SK-N-SH (cell line): ENCODE results near the gene LIPE. TPM values are rescaled to one million over a fixed set of nuclear protein-coding genes. Genes with fewer than 3 reads are reported as not detected.

Experiments used
- CTCF ChIA-PET: fragments of 300-600, 350-600 bp; formaldehyde crosslinking; extraction: SDS; loops from one replicate; lab custom pipeline; 2021; lab: Yijun Ruan, JAX
- POLR2A ChIA-PET: fragments of 350-600 bp; sonication (Branson Sonifier 250); formaldehyde crosslinking; extraction: SDS; loops from one replicate; lab custom pipeline; 2020; ENCODE audit warnings: antibody characterized with exemption, inconsistent platforms; lab: Yijun Ruan, JAX
- DNase-seq: peaks from one replicate; pipeline ENCODE4 v3.0.0; 2012
- H2AFZ ChIP-seq: fragments of 200-600 bp; sonication (generic); 2 replicates; pipeline ENCODE4 v1.8.1; 2016; ENCODE audit warnings: antibody characterized with exemption, mild to moderate bottlenecking, low read depth
- H3F3A ChIP-seq: fragments of 200-600 bp; sonication (generic); replicated peaks from 2 replicates; pipeline ENCODE3; 2016; ENCODE audit warnings: antibody characterized with exemption, mild to moderate bottlenecking; ENCODE audit not compliant: insufficient read depth
- H3K27ac ChIP-seq, 2 experiments: fragments of 200-500 bp in 1 of 2; fragments of 200-600 bp in 1 of 2; sonication (Bioruptor generic) in 1 of 2; sonication (generic), shearing (Covaris generic) in 1 of 2; 2 replicates each; pipeline versions ENCODE4 v1.5.1 to v1.6.1; 2014 to 2016; ENCODE audit warnings: low read depth in 2 of 2, inconsistent platforms in 1 of 2, low read length in 1 of 2, mild to moderate bottlenecking in 1 of 2, mixed read lengths in 1 of 2
- H3K27me3 ChIP-seq: fragments of 200-600 bp; sonication (generic), shearing (Covaris generic); 2 replicates; pipeline ENCODE4 v1.6.1; 2016; ENCODE audit warnings: mixed run types; ENCODE audit not compliant: insufficient read depth
- H3K36me3 ChIP-seq, 2 experiments: fragments of 200-500 bp in 1 of 2; fragments of 200-600 bp in 1 of 2; sonication (Bioruptor generic) in 1 of 2; sonication (generic) in 1 of 2; replicated peaks in 1 of 2; 2 replicates each; pipeline versions ENCODE3 to v1.5.1; 2014 to 2016; ENCODE audit warnings: low read length in 1 of 2, mild to moderate bottlenecking in 1 of 2; ENCODE audit not compliant: insufficient read depth in 2 of 2, control insufficient read depth in 1 of 2
- H3K4me1 ChIP-seq, 2 experiments: fragments of 200-500 bp in 1 of 2; fragments of 200-600 bp in 1 of 2; sonication (Bioruptor generic) in 1 of 2; sonication (generic), shearing (Covaris generic) in 1 of 2; 2 replicates each; pipeline versions ENCODE4 v1.5.1 to v1.6.1; 2014 to 2016; ENCODE audit warnings: low read depth in 1 of 2, low read length in 1 of 2, mixed run types in 1 of 2; ENCODE audit not compliant: insufficient read depth in 2 of 2, control insufficient read depth in 1 of 2
- H3K4me2 ChIP-seq: fragments of 200-600 bp; sonication (generic), shearing (Covaris generic); 2 replicates; pipeline ENCODE4 v1.6.1; 2017; ENCODE audit warnings: mixed run types
- H3K4me3 ChIP-seq, 2 experiments: fragments of 200-500 bp in 1 of 2; fragments of 200-600 bp in 1 of 2; sonication (Bioruptor generic) in 1 of 2; sonication (generic), shearing (Covaris generic) in 1 of 2; 2 replicates each; pipeline versions ENCODE4 v1.5.1 to v1.8.1; 2014 to 2016; ENCODE audit warnings: low read depth in 2 of 2, inconsistent platforms in 1 of 2, low read length in 1 of 2, mild to moderate bottlenecking in 1 of 2, mixed read lengths in 1 of 2, moderate library complexity in 1 of 2
- H3K79me2 ChIP-seq: fragments of 200-600 bp; sonication (generic); 2 replicates; pipeline ENCODE4 v1.8.1; 2017; ENCODE audit warnings: mild to moderate bottlenecking; ENCODE audit not compliant: insufficient read depth
- H3K9ac ChIP-seq: fragments of 200-600 bp; sonication (generic); 2 replicates; pipeline ENCODE4 v1.6.1; 2017; ENCODE audit warnings: mixed run types
- H3K9me2 ChIP-seq: fragments of 200-600 bp; sonication (generic); 2 replicates; pipeline ENCODE4 v1.6.1; 2017; ENCODE audit warnings: mixed run types
- H3K9me3 ChIP-seq: fragments of 200-600 bp; sonication (generic); 2 replicates; pipeline ENCODE4 v1.6.1; 2017; ENCODE audit warnings: mixed run types, mild to moderate bottlenecking, moderate library complexity
- H4K20me1 ChIP-seq: fragments of 200-600 bp; sonication (generic); 2 replicates; pipeline ENCODE4 v1.6.1; 2017; ENCODE audit warnings: mild to moderate bottlenecking, mixed run types; ENCODE audit not compliant: insufficient read depth
- FOXJ3 ChIP-seq: sonication (generic); formaldehyde crosslinking; IDR thresholded peaks from 2 replicates; pipeline ENCODE4 v1.5.1; 2020; ENCODE audit warnings: mild to moderate bottlenecking, missing genetic modification reagents
- FOXM1 ChIP-seq: IDR thresholded peaks from 2 replicates; pipeline ENCODE4 v1.4.0; 2012; ENCODE audit warnings: low read depth, mild to moderate bottlenecking
- JUND ChIP-seq: IDR thresholded peaks from 2 replicates; pipeline ENCODE4 v1.4.0; 2012
- MXI1 ChIP-seq: IDR thresholded peaks from 2 replicates; pipeline ENCODE4 v1.6.1; 2012; ENCODE audit warnings: mild to moderate bottlenecking, low read depth, low read length, improper control_type of control experiment
- NFIC ChIP-seq: IDR thresholded peaks from 2 replicates; pipeline ENCODE4 v1.4.0; 2012; ENCODE audit warnings: borderline replicate concordance
- RAD21 ChIP-seq: IDR thresholded peaks from 2 replicates; pipeline ENCODE4 v1.6.1; 2012; ENCODE audit warnings: mild to moderate bottlenecking, low read length
- RFX5 ChIP-seq: IDR thresholded peaks from 2 replicates; pipeline ENCODE4 v1.6.1; 2012; ENCODE audit warnings: mild to moderate bottlenecking, improper control_type of control experiment, low read length
- TEAD4 ChIP-seq: IDR thresholded peaks from 2 replicates; pipeline ENCODE4 v1.4.0; 2012; ENCODE audit warnings: mild to moderate bottlenecking, borderline replicate concordance; ENCODE audit not compliant: insufficient read depth
- YY1 ChIP-seq: IDR thresholded peaks from 2 replicates; pipeline ENCODE4 v1.4.0; 2012; ENCODE audit warnings: low read depth, mild to moderate bottlenecking
- WGBS: methylation state at CpG from one replicate; pipeline ENCODE4 v1.1.6; 2017; ENCODE audit warnings: low lambda C conversion rate; 5-methylcytosine and 5-hydroxymethylcytosine counted together
- polyA plus RNA-seq, 3 experiments: library from polyadenylated mRNA; depleted of rRNA; stranded (reverse); fragments of >200 nt; gene quantifications; 2 replicates each; pipeline ENCODE4 v1.2.3, GENCODE V29; 2012
- TF ChIP-seq, protein P1 (sequence below): fragments of 200-600 bp; sonication (generic); IDR thresholded peaks from 2 replicates; pipeline ENCODE4 v1.6.1; 2017; ENCODE audit warnings: antibody characterized with exemption, mild to moderate bottlenecking, moderate library complexity
- TF ChIP-seq, protein P2 (sequence below): fragments of 150-350 bp; IDR thresholded peaks from 2 replicates; pipeline ENCODE4 v1.6.1; 2017; ENCODE audit warnings: antibody characterized with exemption, low read length, low read depth, borderline replicate concordance
- TF ChIP-seq, protein P3 (sequence below): IDR thresholded peaks from 2 replicates; pipeline ENCODE4 v1.4.0; 2012; ENCODE audit warnings: low read depth, borderline replicate concordance

The LIPE gene
- polyA plus RNA-seq, 1 of the 3 experiments (the other 2 are of a cell fraction): 4.4 TPM

DNA sequence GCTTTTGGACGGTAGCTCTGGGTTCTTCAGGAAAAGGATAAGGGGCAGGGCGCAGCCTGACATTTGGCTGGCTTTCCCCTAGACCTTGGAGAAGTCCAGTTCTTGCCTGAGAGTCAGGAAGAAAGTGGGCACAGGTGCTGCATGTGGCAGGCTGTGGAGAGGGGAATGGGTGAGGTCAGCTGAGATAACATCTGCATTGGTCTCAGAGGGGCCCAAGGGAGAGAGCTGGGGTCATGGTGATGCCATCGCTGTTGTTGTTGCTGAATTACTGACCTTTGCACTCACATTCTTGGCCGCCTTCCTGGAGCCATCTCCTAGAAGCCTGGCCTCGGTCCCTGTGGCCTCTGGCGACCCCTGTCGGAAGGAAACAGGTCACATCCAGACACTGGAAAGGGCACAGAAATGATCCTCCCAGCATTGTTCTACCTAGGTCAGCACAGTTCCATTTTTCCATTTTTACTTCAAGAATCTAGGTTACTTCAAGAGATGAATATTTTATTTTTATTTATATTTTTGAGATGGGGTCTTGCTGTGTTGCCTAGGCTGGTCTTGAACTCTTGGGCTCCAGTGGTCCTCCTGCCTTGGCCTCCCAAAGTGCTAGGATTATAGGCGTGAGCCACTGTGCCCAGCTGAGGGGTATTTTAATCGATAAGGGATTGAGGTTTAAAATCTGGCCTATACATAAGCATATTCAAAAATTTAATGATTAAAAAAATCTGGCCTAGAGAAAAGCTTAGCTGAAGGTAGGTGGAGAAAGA lies 6.5 kb upstream of the LIPE start:
- Histone ChIP-seq H2AFZ (no peak overlapping the region), H3K4me3 (peak overlapping the region in 1 of 2 experiments; percentile 44; a peak in 1 of 4 replicates), H3K79me2 (no peaks in the 10 kb centered on the region), H3K9ac (no peak overlapping the region), H3K9me2 (no peaks in the 10 kb centered on the region), H3F3A (no peaks in the 10 kb centered on the region), H3K4me2 (no peak overlapping the region)
- DNase-seq: no peak
- TF ChIP-seq RAD21: peak; percentile 37
- TF ChIP-seq, protein P1, sequence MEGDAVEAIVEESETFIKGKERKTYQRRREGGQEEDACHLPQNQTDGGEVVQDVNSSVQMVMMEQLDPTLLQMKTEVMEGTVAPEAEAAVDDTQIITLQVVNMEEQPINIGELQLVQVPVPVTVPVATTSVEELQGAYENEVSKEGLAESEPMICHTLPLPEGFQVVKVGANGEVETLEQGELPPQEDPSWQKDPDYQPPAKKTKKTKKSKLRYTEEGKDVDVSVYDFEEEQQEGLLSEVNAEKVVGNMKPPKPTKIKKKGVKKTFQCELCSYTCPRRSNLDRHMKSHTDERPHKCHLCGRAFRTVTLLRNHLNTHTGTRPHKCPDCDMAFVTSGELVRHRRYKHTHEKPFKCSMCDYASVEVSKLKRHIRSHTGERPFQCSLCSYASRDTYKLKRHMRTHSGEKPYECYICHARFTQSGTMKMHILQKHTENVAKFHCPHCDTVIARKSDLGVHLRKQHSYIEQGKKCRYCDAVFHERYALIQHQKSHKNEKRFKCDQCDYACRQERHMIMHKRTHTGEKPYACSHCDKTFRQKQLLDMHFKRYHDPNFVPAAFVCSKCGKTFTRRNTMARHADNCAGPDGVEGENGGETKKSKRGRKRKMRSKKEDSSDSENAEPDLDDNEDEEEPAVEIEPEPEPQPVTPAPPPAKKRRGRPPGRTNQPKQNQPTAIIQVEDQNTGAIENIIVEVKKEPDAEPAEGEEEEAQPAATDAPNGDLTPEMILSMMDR: peak; percentile 49
- no peak for TF ChIP-seq TEAD4
- TF ChIP-seq, all 33 proteins: peak for 2
- Histone ChIP-seq H3K36me3 (no peaks in the 10 kb centered on the region), H3K4me1 (no peaks in the 10 kb centered on the region; a peak in 1 of 4 replicates), H4K20me1 (no peaks in the 10 kb centered on the region), H3K9me3 (no peaks in the 10 kb centered on the region), H3K27me3 (no peaks in the 10 kb centered on the region), H3K27ac (no peak overlapping the region)
- ChIA-PET CTCF (interaction anchor here (1.0 to 1.4 kb wide), 5 partner anchors 10 to 33 kb away, joined by 3 to 5 read pairs (median 4); no protein-coding TSS in a partner anchor), POLR2A (no interaction called here)
- WGBS: 53% methylated on average over 8 of the region's 9 CpGs

DNA sequence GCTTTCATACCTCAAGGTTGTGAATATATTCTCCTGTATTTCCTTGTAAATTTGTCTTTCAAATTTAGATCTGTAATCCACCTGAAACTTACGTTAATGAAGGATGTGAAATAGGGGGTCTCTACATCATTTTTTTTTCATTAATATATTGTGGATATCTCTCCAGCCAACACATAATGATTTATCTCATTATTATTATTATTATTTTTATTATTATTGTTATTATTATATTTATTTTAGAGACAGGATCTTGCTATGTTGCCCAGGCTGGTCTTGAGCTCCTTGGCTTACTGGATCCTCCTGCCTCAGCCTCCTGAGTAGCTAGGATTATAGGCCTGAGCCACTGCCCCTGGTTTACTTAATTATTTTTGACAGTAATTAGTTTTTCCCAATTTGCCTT lies 4.3 kb upstream of the LIPE start:
- Histone ChIP-seq H2AFZ (no peak overlapping the region), H3K27ac (no peak overlapping the region), H3K4me3 (no peak overlapping the region), H3K9me3 (no peaks in the 10 kb centered on the region), H4K20me1 (no peaks in the 10 kb centered on the region), H3K27me3 (no peaks in the 10 kb centered on the region), H3K4me2 (no peak overlapping the region), H3F3A (no peaks in the 10 kb centered on the region), H3K9me2 (no peaks in the 10 kb centered on the region), H3K4me1 (no peaks in the 10 kb centered on the region; a peak in 1 of 4 replicates), H3K36me3 (no peaks in the 10 kb centered on the region), H3K9ac (no peak overlapping the region), H3K79me2 (no peaks in the 10 kb centered on the region)
- ChIA-PET CTCF (no interaction called here), POLR2A (no interaction called here)
- TF ChIP-seq FOXJ3 (no peak), YY1 (no peak), NFIC (no peak), JUND (no peak), TEAD4 (no peak), RFX5 (no peak), MXI1 (no peak), FOXM1 (no peak)
- TF ChIP-seq, protein P2, sequence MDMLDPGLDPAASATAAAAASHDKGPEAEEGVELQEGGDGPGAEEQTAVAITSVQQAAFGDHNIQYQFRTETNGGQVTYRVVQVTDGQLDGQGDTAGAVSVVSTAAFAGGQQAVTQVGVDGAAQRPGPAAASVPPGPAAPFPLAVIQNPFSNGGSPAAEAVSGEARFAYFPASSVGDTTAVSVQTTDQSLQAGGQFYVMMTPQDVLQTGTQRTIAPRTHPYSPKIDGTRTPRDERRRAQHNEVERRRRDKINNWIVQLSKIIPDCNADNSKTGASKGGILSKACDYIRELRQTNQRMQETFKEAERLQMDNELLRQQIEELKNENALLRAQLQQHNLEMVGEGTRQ: no peak
- TF ChIP-seq, protein P3, sequence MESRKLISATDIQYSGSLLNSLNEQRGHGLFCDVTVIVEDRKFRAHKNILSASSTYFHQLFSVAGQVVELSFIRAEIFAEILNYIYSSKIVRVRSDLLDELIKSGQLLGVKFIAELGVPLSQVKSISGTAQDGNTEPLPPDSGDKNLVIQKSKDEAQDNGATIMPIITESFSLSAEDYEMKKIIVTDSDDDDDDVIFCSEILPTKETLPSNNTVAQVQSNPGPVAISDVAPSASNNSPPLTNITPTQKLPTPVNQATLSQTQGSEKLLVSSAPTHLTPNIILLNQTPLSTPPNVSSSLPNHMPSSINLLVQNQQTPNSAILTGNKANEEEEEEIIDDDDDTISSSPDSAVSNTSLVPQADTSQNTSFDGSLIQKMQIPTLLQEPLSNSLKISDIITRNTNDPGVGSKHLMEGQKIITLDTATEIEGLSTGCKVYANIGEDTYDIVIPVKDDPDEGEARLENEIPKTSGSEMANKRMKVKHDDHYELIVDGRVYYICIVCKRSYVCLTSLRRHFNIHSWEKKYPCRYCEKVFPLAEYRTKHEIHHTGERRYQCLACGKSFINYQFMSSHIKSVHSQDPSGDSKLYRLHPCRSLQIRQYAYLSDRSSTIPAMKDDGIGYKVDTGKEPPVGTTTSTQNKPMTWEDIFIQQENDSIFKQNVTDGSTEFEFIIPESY: no peak
- TF ChIP-seq, protein P1: no peak
- no peak for DNase-seq
- WGBS: 89% methylated on average over 1 of the region's 1 CpG
